Caco-2 (cell line): ENCODE measurements around the gene ZNF101. TPM values are rescaled to one million over a fixed set of nuclear protein-coding genes. Genes with fewer than 3 reads are reported as not detected.
"Not testable (repeated sequence)": the region's sequence is repeated elsewhere in the genome, so short reads cannot be mapped to it uniquely, and the experiment has no call there.

ENCODE experiments used
- BruUV-seq: library from RNA; stranded (reverse); fragments of 400-500 nt; replicated peaks from 2 replicates; lab custom pipeline; 2021; lab: Mats Ljungman, UMichigan
- CTCF ChIA-PET: fragments of 300-600 bp; sonication (Branson Sonifier 250); formaldehyde crosslinking; loops from one replicate; lab custom pipeline; 2022; ENCODE audit warnings: antibody characterized with exemption; lab: Charles Lee
- POLR2A ChIA-PET: fragments of 300-600 bp; sonication (Branson Sonifier 250); formaldehyde crosslinking; loops from one replicate; lab custom pipeline; 2022; ENCODE audit warnings: antibody characterized with exemption; lab: Charles Lee
- DNase-seq, 2 experiments: peaks; one replicate each; pipeline versions ENCODE4 v3.0.0 to v3.0.0-alpha.2; 2020 to 2022
- H3K27me3 ChIP-seq: replicated peaks from 2 replicates; pipeline ENCODE4 v1.6.0; 2011; ENCODE audit warnings: low read length; ENCODE audit not compliant: control insufficient read depth, insufficient read depth
- H3K36me3 ChIP-seq: 2 replicates; pipeline ENCODE4 v1.5.1; 2011; ENCODE audit warnings: low read length; ENCODE audit not compliant: control insufficient read depth, insufficient read depth
- H3K4me1 ChIP-seq: fragments of 250-450 bp; sonication (Bioruptor Pico); 2 replicates; pipeline ENCODE4 v1.5.1; 2020; ENCODE audit warnings: mild to moderate bottlenecking
- H3K4me3 ChIP-seq: 2 replicates; pipeline ENCODE4 v1.5.1; 2011; ENCODE audit warnings: low read depth, mild to moderate bottlenecking, control low read depth, low read length
- H3K9me3 ChIP-seq: fragments of 250-450 bp; sonication (Bioruptor Pico); 2 replicates; pipeline ENCODE4 v1.5.1; 2020; ENCODE audit warnings: mild to moderate bottlenecking, moderate library complexity
- H3K27ac Mint-ChIP-seq: one replicate; pipeline ENCODE4 v1.8.0; 2022; ENCODE audit warnings: mixed read lengths; ENCODE audit not compliant: unreplicated experiment
- H3K27me3 Mint-ChIP-seq: one replicate; pipeline ENCODE4 v1.8.0; 2022; ENCODE audit warnings: mixed read lengths; ENCODE audit not compliant: insufficient read depth, unreplicated experiment
- H3K36me3 Mint-ChIP-seq: one replicate; pipeline ENCODE4 v1.8.0; 2022; ENCODE audit warnings: mild to moderate bottlenecking, mixed read lengths; ENCODE audit not compliant: insufficient read depth, unreplicated experiment
- H3K4me1 Mint-ChIP-seq: one replicate; pipeline ENCODE4 v1.8.0; 2022; ENCODE audit warnings: low read depth, mixed read lengths; ENCODE audit not compliant: unreplicated experiment
- H3K4me3 Mint-ChIP-seq: one replicate; pipeline ENCODE4 v1.8.0; 2022; ENCODE audit warnings: mild to moderate bottlenecking, moderate library complexity, mixed read lengths; ENCODE audit not compliant: unreplicated experiment
- H3K9me3 Mint-ChIP-seq: one replicate; pipeline ENCODE4 v1.8.0; 2022; ENCODE audit warnings: mixed read lengths; ENCODE audit not compliant: unreplicated experiment
- intact Hi-C: fragments of 100-400 bp; cut with micrococcal nuclease; formaldehyde crosslinking; loops from one replicate; pipeline ENCODE4 v1.10.0; 2022; ENCODE audit not compliant: unreplicated experiment
- total RNA-seq: library from RNA; stranded (reverse); gene quantifications from 2 replicates; pipeline ENCODE4 v1.2.3, GENCODE V29; 2022
- TF ChIP-seq, protein P1 (sequence below), 2 experiments: fragments of 200-600 bp in 1 of 2; IDR thresholded peaks; 1 replicate in 1 of 2; 2 replicates in 1 of 2; pipeline versions ENCODE4 v1.5.1 to v1.8.0; 2011 to 2022; ENCODE audit warnings: antibody characterized with exemption in 1 of 2, control low read depth in 1 of 2, inconsistent platforms in 1 of 2, low read depth in 1 of 2, low read length in 1 of 2, mild to moderate bottlenecking in 1 of 2, moderate library complexity in 1 of 2; ENCODE audit not compliant: insufficient read depth in 1 of 2, severe bottlenecking in 1 of 2, unreplicated experiment in 1 of 2

ZNF101 gene
- total RNA-seq, 1 experiment from 2014 or later = 11.8 TPM

- no peaks in the 10 kb centered on the region for H3K36me3 ChIP-seq
- Mint-ChIP-seq H3K27ac (no peak overlapping the region), H3K9me3 (no peaks in the 10 kb centered on the region), H3K4me1 (no peaks in the 10 kb centered on the region), H3K27me3 (no peaks in the 10 kb centered on the region), H3K36me3 (no peaks in the 10 kb centered on the region), H3K4me3 (no peak overlapping the region)
- intact Hi-C loops = no loop called here
- BruUV-seq = no TSS peak
- H3K9me3 ChIP-seq = no peaks in the 10 kb centered on the region
- ChIA-PET POLR2A (no interaction called here), CTCF (no interaction called here)
- no peaks in the 10 kb centered on the region for H3K27me3 ChIP-seq
- TF ChIP-seq, protein P1, sequence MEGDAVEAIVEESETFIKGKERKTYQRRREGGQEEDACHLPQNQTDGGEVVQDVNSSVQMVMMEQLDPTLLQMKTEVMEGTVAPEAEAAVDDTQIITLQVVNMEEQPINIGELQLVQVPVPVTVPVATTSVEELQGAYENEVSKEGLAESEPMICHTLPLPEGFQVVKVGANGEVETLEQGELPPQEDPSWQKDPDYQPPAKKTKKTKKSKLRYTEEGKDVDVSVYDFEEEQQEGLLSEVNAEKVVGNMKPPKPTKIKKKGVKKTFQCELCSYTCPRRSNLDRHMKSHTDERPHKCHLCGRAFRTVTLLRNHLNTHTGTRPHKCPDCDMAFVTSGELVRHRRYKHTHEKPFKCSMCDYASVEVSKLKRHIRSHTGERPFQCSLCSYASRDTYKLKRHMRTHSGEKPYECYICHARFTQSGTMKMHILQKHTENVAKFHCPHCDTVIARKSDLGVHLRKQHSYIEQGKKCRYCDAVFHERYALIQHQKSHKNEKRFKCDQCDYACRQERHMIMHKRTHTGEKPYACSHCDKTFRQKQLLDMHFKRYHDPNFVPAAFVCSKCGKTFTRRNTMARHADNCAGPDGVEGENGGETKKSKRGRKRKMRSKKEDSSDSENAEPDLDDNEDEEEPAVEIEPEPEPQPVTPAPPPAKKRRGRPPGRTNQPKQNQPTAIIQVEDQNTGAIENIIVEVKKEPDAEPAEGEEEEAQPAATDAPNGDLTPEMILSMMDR (IDR thresholded peaks at IDR 0.05; ENCODE audit: insufficient read depth in 1 of 2, low read depth in 1 of 2, low read length in 1 of 2, severe bottlenecking in 1 of 2, unreplicated experiment in 1 of 2) = no peak
- no peak overlapping the region for H3K4me3 ChIP-seq
- H3K4me1 ChIP-seq = no peaks in the 10 kb centered on the region
- no peak for DNase-seq
These were observed 28.9 kb downstream of the ZNF101 start for GRCh38 chr19:19697589-19697988.

- H3K9me3 ChIP-seq, intact Hi-C loops, H3K4me3 Mint-ChIP-seq, H3K27ac Mint-ChIP-seq, H3K27me3 ChIP-seq, H3K36me3 Mint-ChIP-seq, H3K36me3 ChIP-seq, H3K4me1 Mint-ChIP-seq, H3K4me1 ChIP-seq, DNase-seq, H3K27me3 Mint-ChIP-seq, POLR2A ChIA-PET, BruUV-seq, H3K4me3 ChIP-seq, H3K9me3 Mint-ChIP-seq, CTCF ChIA-PET: not testable (repeated sequence)
These were observed 31.9 kb downstream of the ZNF101 start for GRCh38 chr19:19700493-19700892.

- Mint-ChIP-seq H3K9me3 (peaks cover 7% of the 10 kb centered on the region), H3K36me3 (peaks cover 17% of the 10 kb centered on the region), H3K4me3 (no peak overlapping the region), H3K27ac (no peak overlapping the region), H3K4me1 (no peaks in the 10 kb centered on the region), H3K27me3 (no peaks in the 10 kb centered on the region)
- Histone ChIP-seq H3K4me3 (no peak overlapping the region), H3K9me3 (peaks cover 9% of the 10 kb centered on the region), H3K36me3 (no peaks in the 10 kb centered on the region; the same call in 1 of the 2 replicates), H3K4me1 (no peaks in the 10 kb centered on the region), H3K27me3 (no peaks in the 10 kb centered on the region)
- intact Hi-C loops = no loop called here
- DNase-seq = no peak
- no TSS peak for BruUV-seq
- CTCF ChIA-PET = no interaction called here
- TF ChIP-seq, protein P1 (IDR thresholded peaks at IDR 0.05; ENCODE audit: insufficient read depth in 1 of 2, low read depth in 1 of 2, low read length in 1 of 2, severe bottlenecking in 1 of 2, unreplicated experiment in 1 of 2) = no peak
- POLR2A ChIA-PET = no interaction called here
These were observed 36.2 kb downstream of the ZNF101 start for GRCh38 chr19:19704836-19705235.

DNA sequence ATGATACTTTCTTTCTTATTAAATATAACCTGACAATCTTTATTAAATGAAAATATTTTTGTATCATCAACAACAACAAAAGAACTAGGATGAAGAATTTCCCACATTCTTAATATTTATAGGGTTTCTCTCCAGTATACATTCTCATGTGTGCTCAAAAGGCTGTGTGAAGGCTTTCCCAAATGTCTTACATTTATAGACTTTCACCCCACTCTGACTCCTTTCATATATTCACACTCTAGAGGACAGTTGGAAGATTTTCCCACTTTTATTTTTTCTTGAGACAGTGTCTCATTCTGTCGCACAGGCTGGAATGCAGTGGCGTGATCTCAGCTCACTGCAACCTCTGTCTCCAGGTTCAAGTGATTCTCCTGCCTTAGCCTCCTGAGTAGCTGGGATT, 41.9 kb downstream of the ZNF101 start:
- CTCF ChIA-PET = no interaction called here
- no peaks in the 10 kb centered on the region for H3K27me3 ChIP-seq
- no peak overlapping the region for H3K4me3 ChIP-seq
- no peak overlapping the region for H3K4me3 Mint-ChIP-seq
- TF ChIP-seq, protein P1 (IDR thresholded peaks at IDR 0.05; ENCODE audit: insufficient read depth in 1 of 2, low read depth in 1 of 2, low read length in 1 of 2, severe bottlenecking in 1 of 2, unreplicated experiment in 1 of 2) = no peak
- H3K36me3 Mint-ChIP-seq = peaks cover 72% of the 10 kb centered on the region
- no peaks in the 10 kb centered on the region for H3K27me3 Mint-ChIP-seq
- H3K27ac Mint-ChIP-seq = no peak overlapping the region
- H3K9me3 ChIP-seq = peaks cover 49% of the 10 kb centered on the region
- BruUV-seq = no TSS peak
- intact Hi-C loops = no loop called here
- no peaks in the 10 kb centered on the region for H3K4me1 ChIP-seq
- peaks cover 11% of the 10 kb centered on the region for H3K36me3 ChIP-seq
- H3K9me3 Mint-ChIP-seq = peaks cover 23% of the 10 kb centered on the region
- H3K4me1 Mint-ChIP-seq = no peaks in the 10 kb centered on the region
- POLR2A ChIA-PET = no interaction called here
- DNase-seq = no peak
